IMR-90 (cell line): Measurements from ENCODE around the gene ZC3H8. TPM values are rescaled to one million over a fixed set of nuclear protein-coding genes. Genes with fewer than 3 reads are reported as not detected.

ENCODE experiments used
- ATAC-seq: fragments of 200-7000 bp; cut with Tn5 transposase; 2 replicates; pipeline ENCODE4 v1.9.1; 2020; ENCODE audit warnings: low read depth, mild to moderate bottlenecking, moderate library complexity
- BruUV-seq: library from RNA; stranded (reverse); fragments of 400-500 nt; replicated peaks from 2 replicates; lab custom pipeline; 2021; lab: Mats Ljungman, UMichigan
- CTCF ChIA-PET: fragments of 300-600 bp; formaldehyde crosslinking; extraction: SDS; loops from one replicate; lab custom pipeline; 2021; ENCODE audit warnings: antibody characterized with exemption; lab: Yijun Ruan, JAX
- POLR2A ChIA-PET: fragments of 300-600 bp; sonication (Branson Sonifier 250); formaldehyde crosslinking; loops from one replicate; lab custom pipeline; 2022; ENCODE audit warnings: antibody characterized with exemption; ENCODE audit not compliant: unreplicated experiment; lab: Charles Lee
- DNase-seq: peaks from one replicate; pipeline ENCODE4 v3.0.0; 2013
- H2AFZ ChIP-seq: replicated peaks from 2 replicates; pipeline ENCODE3; 2013; ENCODE audit warnings: low read length, mild to moderate bottlenecking; ENCODE audit not compliant: poor library complexity
- H2AK5ac ChIP-seq: 2 replicates; pipeline ENCODE4 v1.6.1; 2013; ENCODE audit warnings: low read depth, low read length, inconsistent platforms
- H2AK9ac ChIP-seq: replicated peaks from 2 replicates; pipeline ENCODE3; 2013; ENCODE audit warnings: mild to moderate bottlenecking, low read depth, low read length, moderate library complexity; ENCODE audit not compliant: poor library complexity
- H2BK120ac ChIP-seq: 2 replicates; pipeline ENCODE4 v1.6.1; 2013; ENCODE audit warnings: low read depth, low read length, inconsistent platforms
- H2BK15ac ChIP-seq: 3 replicates; pipeline ENCODE4 v1.6.1; 2013; ENCODE audit warnings: low read depth, low read length, inconsistent platforms
- H2BK20ac ChIP-seq: 2 replicates; pipeline ENCODE4 v1.6.1; 2013; ENCODE audit warnings: low read depth, mild to moderate bottlenecking, inconsistent platforms, low read length, moderate library complexity
- H2BK5ac ChIP-seq: 2 replicates; pipeline ENCODE4 v1.6.1; 2013; ENCODE audit warnings: mild to moderate bottlenecking, low read depth, low read length, inconsistent platforms; ENCODE audit not compliant: poor library complexity, severe bottlenecking
- H3K14ac ChIP-seq: replicated peaks from 2 replicates; pipeline ENCODE4 v1.6.1; 2013; ENCODE audit warnings: low read depth, low read length, inconsistent platforms
- H3K18ac ChIP-seq: 2 replicates; pipeline ENCODE4 v1.6.1; 2013; ENCODE audit warnings: low read depth, low read length, control low read depth
- H3K23ac ChIP-seq: 2 replicates; pipeline ENCODE4 v1.6.1; 2013; ENCODE audit warnings: low read depth, low read length, inconsistent platforms
- H3K27ac ChIP-seq: 2 replicates; pipeline ENCODE4 v1.5.1; 2013; ENCODE audit warnings: mild to moderate bottlenecking, control low read depth, low read length; ENCODE audit not compliant: insufficient read depth
- H3K27me3 ChIP-seq: 2 replicates; pipeline ENCODE4 v1.6.1; 2013; ENCODE audit warnings: low read length; ENCODE audit not compliant: control insufficient read depth, insufficient read depth
- H3K36me3 ChIP-seq: 2 replicates; pipeline ENCODE4 v1.6.1; 2013; ENCODE audit warnings: low read length, mixed read lengths; ENCODE audit not compliant: control insufficient read depth, insufficient read depth
- H3K4ac ChIP-seq: 2 replicates; pipeline ENCODE4 v1.6.1; 2013; ENCODE audit warnings: low read depth, low read length, inconsistent platforms
- H3K4me1 ChIP-seq: 2 replicates; pipeline ENCODE4 v1.6.1; 2013; ENCODE audit warnings: low read length, mixed read lengths; ENCODE audit not compliant: control insufficient read depth, insufficient read depth
- H3K4me2 ChIP-seq: 2 replicates; pipeline ENCODE4 v1.6.1; 2013; ENCODE audit warnings: low read depth, mild to moderate bottlenecking, control low read depth, low read length, moderate library complexity
- H3K4me3 ChIP-seq: 2 replicates; pipeline ENCODE4 v1.5.1; 2013; ENCODE audit warnings: low read depth, mild to moderate bottlenecking, control low read depth, low read length, moderate library complexity; ENCODE audit not compliant: insufficient read depth
- H3K56ac ChIP-seq: 2 replicates; pipeline ENCODE4 v1.6.1; 2013; ENCODE audit warnings: low read length, inconsistent platforms; ENCODE audit not compliant: insufficient read depth; ENCODE audit errors: extremely low read depth
- H3K79me1 ChIP-seq, 2 experiments: 2 replicates each; pipeline ENCODE4 v1.6.1; 2013; ENCODE audit warnings: low read length in 2 of 2, inconsistent platforms in 1 of 2, low read depth in 1 of 2
- H3K9ac ChIP-seq: 2 replicates; pipeline ENCODE4 v1.6.1; 2013; ENCODE audit warnings: low read depth, low read length, control low read depth
- H3K9me1 ChIP-seq: 2 replicates; pipeline ENCODE4 v1.6.1; 2013; ENCODE audit warnings: low read length, inconsistent platforms; ENCODE audit not compliant: insufficient read depth
- H3K9me3 ChIP-seq: 2 replicates; pipeline ENCODE4 v1.6.1; 2013; ENCODE audit warnings: low read length; ENCODE audit not compliant: control insufficient read depth, insufficient read depth
- H4K20me1 ChIP-seq: 2 replicates; pipeline ENCODE4 v1.6.1; 2013; ENCODE audit warnings: low read length, inconsistent platforms; ENCODE audit not compliant: insufficient read depth
- H4K5ac ChIP-seq: 2 replicates; pipeline ENCODE4 v1.6.1; 2013; ENCODE audit warnings: mild to moderate bottlenecking, low read depth, low read length, control low read depth
- H4K8ac ChIP-seq, 2 experiments: 2 replicates each; pipeline ENCODE4 v1.6.1; 2013; ENCODE audit warnings: low read depth in 2 of 2, low read length in 2 of 2, control low read depth in 1 of 2, inconsistent platforms in 1 of 2
- H4K91ac ChIP-seq: 2 replicates; pipeline ENCODE4 v1.6.1; 2013; ENCODE audit warnings: low read depth, low read length, inconsistent platforms; ENCODE audit not compliant: insufficient read depth
- CEBPB ChIP-seq: IDR thresholded peaks from 2 replicates; pipeline ENCODE4 v1.6.1; 2012; ENCODE audit warnings: low read depth, low read length, improper control_type of control experiment
- MAFK ChIP-seq: IDR thresholded peaks from 2 replicates; pipeline ENCODE4 v1.6.1; 2012; ENCODE audit warnings: low read depth, low read length, improper control_type of control experiment
- MXI1 ChIP-seq: IDR thresholded peaks from 2 replicates; pipeline ENCODE4 v1.6.1; 2012; ENCODE audit warnings: low read depth, mild to moderate bottlenecking, low read length, moderate library complexity, borderline replicate concordance
- POLR2A ChIP-seq: IDR thresholded peaks from 2 replicates; pipeline ENCODE4 v1.6.1; 2012; ENCODE audit warnings: mild to moderate bottlenecking, low read depth, low read length
- SMC3 ChIP-seq: fragments of 150-350 bp; IDR thresholded peaks from 2 replicates; pipeline ENCODE4 v1.6.1; 2016; ENCODE audit warnings: low read depth, mild to moderate bottlenecking, antibody characterized with exemption, low read length, moderate library complexity
- WGBS, 2 experiments: methylation state at CpG; one replicate each; pipeline versions ENCODE4 v1.1.5 to v1.1.7; 2013; ENCODE audit warnings: missing lambda C conversion rate in 2 of 2; ENCODE audit not compliant: insufficient read length in 1 of 2; ENCODE audit errors: extremely low coverage in 2 of 2; 5-methylcytosine and 5-hydroxymethylcytosine counted together
- dilution Hi-C: fragments of 300-500 bp; cut with HindIII; formaldehyde crosslinking; loops from one replicate; pipeline ENCODE4 v1.14.3; 2018; ENCODE audit warnings: low sequenced_read_pairs; ENCODE audit not compliant: unreplicated experiment
- in situ Hi-C: fragments of 300-500 bp; cut with MboI; formaldehyde crosslinking; loops from 3 replicates; pipeline ENCODE4 v1.14.3; 2019; ENCODE audit warnings: low sequenced_read_pairs, inconsistent platforms, mixed read lengths
- intact Hi-C: fragments of 100-400 bp; cut with micrococcal nuclease; formaldehyde crosslinking; loops from 2 replicates; pipeline ENCODE4 v1.10.0; 2022
- polyA plus RNA-seq, 3 experiments: library from polyadenylated mRNA; depleted of rRNA; stranded (reverse); fragments of >200 nt; gene quantifications; 2 replicates each; pipeline ENCODE4 v1.2.3, GENCODE V29; 2012; ENCODE audit warnings: low replicate concordance in 1 of 3
- total RNA-seq: library from RNA; depleted of rRNA; stranded (reverse); fragments of >200 nt; gene quantifications from 2 replicates; pipeline ENCODE4 v1.2.3, GENCODE V29; 2012

ZC3H8 gene
- total and polyA plus RNA-seq, 2 of the 4 experiments (the other 2 are of a cell fraction): 0.18 to 1.6 TPM

GRCh38 chr2:112296407-112296806 is 41.6 kb upstream of the ZC3H8 start:
- in situ Hi-C loops: no loop called here
- Histone ChIP-seq H2BK20ac (no peak overlapping the region), H3K14ac (no peak overlapping the region), H3K4me1 (peaks cover 5% of the 10 kb centered on the region), H2AFZ (no peak overlapping the region), H3K56ac (no peak overlapping the region), H3K9me1 (no peaks in the 10 kb centered on the region), H2AK9ac (no peak overlapping the region), H3K27me3 (no peaks in the 10 kb centered on the region), H2BK15ac (no peak overlapping the region), H2BK120ac (no peak overlapping the region), H3K4me3 (no peak overlapping the region), H3K4ac (no peak overlapping the region), H2AK5ac (no peak overlapping the region), H3K18ac (no peak overlapping the region), H2BK5ac (no peak overlapping the region), H4K8ac (no peak overlapping the region), H4K5ac (no peak overlapping the region), H4K91ac (no peak overlapping the region), H3K36me3 (no peaks in the 10 kb centered on the region; the same call in 1 of the 2 replicates), H3K9ac (no peak overlapping the region), H3K27ac (no peak overlapping the region), H3K79me1 (no peaks in the 10 kb centered on the region; a peak in 1 of 4 replicates), H3K9me3 (no peaks in the 10 kb centered on the region), H4K20me1 (no peaks in the 10 kb centered on the region), H3K23ac (no peak overlapping the region), H3K4me2 (no peak overlapping the region)
- no CpG with 5 or more reads among the region's 2 CpGs for WGBS, 2 experiments
- no peak for TF ChIP-seq MXI1
- TF ChIP-seq MAFK: 0 out of 2 replicates have a peak, but pooled peaks have one; percentile 38
- TF ChIP-seq CEBPB: 0 out of 2 replicates have a peak, but pooled peaks have one; percentile 28
- no peak for TF ChIP-seq SMC3
- no peak for TF ChIP-seq POLR2A
- ATAC-seq: no peak
- ChIA-PET CTCF (no interaction called here), POLR2A (no interaction called here)
- BruUV-seq: no TSS peak
- dilution Hi-C loops: no loop called here
- intact Hi-C loops: no loop called here
- DNase-seq: no peak
